HG03354 (cell line): ENCODE measurements around the gene CHRNA7.

ENCODE experiments used
- ATAC-seq: cut with Tn5 transposase; IDR thresholded peaks from one replicate; pipeline ENCODE4 v1.9.1; 2021; ENCODE audit warnings: mild to moderate bottlenecking; ENCODE audit not compliant: unreplicated experiment, poor library complexity, severe bottlenecking

CHRNA7 gene

DNA sequence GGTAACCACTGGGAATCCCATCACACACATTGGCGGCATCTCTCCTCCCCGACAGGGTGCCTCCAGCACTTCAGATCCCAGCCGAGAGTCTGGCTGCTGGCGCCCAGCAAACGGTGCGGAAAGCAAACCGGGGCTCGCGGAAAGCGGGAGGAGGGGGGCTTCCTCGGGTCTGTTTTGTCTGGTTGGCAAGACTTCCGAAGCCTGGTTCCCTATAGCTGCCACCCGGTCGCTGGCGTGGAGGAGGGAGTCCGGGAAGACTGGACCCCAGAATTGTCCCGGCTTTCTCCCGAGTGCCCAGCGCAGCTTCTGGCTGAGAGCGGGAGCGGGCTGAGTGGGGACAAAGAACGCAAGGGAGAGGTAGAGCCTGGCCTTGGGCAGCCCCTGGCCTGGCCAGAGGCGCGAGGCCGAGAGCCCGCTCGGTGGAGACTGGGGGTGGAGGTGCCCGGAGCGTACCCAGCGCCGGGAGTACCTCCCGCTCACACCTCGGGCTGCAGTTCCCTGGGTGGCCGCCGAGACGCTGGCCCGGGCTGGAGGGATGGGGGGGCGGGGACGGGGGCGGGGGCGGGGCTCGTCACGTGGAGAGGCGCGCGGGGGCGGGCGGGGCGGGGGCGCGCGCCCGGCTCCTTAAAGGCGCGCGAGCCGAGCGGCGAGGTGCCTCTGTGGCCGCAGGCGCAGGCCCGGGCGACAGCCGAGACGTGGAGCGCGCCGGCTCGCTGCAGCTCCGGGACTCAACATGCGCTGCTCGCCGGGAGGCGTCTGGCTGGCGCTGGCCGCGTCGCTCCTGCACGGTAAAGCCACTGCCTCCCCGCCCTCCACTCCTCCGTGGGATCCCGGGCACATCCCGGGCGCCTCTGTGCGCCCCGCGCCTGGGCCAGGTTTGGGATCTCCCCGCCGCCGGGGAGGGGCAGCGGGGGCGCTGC lies at the start of gene CHRNA7:
Gene CHRNA7, plus strand, starts transcription at position 654 of the 920 bp plus-strand sequence. Its CDS starts 80 bp downstream, at position 734.
- peak; percentile 83 for ATAC-seq

DNA sequence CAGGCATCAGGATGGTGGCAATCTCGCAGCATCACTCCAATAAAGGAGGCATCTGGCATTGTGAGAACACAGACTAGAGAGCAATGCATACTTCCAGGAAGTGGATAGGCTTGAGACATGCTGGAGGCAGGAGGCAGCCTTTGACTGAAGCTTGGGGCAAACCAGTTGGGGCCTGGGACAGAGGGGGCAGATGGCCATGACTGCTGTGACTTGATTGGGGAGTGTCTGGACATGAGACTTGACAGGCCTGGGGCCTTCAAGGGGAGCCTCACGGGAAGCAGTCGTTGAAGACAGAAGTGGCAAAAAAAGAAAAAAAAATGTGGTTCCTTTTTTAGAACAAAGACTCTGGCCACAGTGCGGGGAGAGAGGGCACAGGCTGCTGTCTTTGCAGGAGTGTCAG lies 44.7 kb upstream of the CHRNA7 start:
- no peak for ATAC-seq

GRCh38 chr15:31993062-31993461 lies 37.3 kb upstream of the CHRNA7 start:
- no peak for ATAC-seq

- no peak for ATAC-seq
These were observed 32.6 kb upstream of the CHRNA7 start for GRCh38 chr15:31997711-31998110.

- ATAC-seq, result no peak
These were observed 26.8 kb upstream of the CHRNA7 start for GRCh38 chr15:32003558-32003957.

GRCh38 chr15:32004249-32004648 lies 26.1 kb upstream of the CHRNA7 start:
- no peak for ATAC-seq

- no peak for ATAC-seq
These were observed 22.9 kb upstream of the CHRNA7 start for GRCh38 chr15:32007355-32007960.

GRCh38 chr15:32014953-32015352 lies 15.4 kb upstream of the CHRNA7 start:
- no peak for ATAC-seq

DNA sequence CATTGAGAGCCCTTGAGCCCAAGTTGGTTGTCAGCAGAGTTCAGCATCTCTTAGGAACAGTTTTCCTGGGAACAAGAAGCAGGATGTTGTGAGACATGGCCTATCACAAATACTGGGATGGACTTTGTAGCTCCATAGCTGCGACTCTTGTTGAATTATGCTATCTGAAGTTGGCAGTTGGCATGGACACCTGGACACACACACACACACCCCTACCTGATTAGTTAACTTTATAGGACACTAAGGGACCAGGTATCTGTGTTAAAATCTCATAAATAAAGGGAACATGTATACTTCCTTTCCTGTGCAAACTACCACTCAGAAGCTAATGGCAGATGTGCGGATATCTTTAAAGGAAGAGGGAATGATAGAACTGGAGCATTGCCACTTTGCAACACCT lies 10.2 kb upstream of the CHRNA7 start:
- ATAC-seq, result no peak

DNA sequence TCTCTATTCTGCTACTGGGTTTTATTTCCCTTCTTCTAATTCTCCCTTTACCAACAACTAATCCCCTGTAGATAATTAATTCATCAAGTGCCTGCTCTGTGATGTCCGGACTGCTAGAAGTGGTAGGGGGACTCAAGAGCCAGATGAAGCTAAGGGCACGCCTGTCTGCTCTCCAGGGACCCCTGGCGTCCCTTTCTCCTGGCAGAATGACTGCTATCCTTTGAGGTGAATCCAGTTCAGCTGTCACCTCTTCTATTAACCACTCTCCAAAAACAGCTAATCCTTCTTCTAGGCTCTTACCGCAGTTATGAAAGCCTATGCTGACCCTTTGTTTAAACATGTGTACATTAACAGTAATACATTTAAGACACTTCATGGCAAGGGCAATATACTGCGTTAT lies 1.4 kb upstream of the CHRNA7 start:
- ATAC-seq, result no peak

- ATAC-seq, result no peak
These were observed 880 bp upstream of the CHRNA7 start for GRCh38 chr15:32029409-32029861.

DNA sequence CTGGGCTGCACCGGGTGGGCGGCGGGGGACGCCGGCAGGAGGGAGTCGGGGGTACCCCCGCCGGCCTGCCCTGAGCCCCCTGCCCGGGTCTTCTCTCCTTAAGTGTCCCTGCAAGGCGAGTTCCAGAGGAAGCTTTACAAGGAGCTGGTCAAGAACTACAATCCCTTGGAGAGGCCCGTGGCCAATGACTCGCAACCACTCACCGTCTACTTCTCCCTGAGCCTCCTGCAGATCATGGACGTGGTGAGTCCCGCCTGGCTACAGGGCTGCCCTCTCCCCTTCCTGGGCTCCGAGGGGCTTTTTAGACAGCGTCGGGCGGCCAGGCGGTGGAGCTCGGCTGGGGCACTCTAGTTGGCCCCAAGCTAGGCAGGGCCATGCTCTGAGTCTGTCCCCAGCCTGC lies 480 bp downstream of the CHRNA7 start:
- ATAC-seq, result no peak

DNA sequence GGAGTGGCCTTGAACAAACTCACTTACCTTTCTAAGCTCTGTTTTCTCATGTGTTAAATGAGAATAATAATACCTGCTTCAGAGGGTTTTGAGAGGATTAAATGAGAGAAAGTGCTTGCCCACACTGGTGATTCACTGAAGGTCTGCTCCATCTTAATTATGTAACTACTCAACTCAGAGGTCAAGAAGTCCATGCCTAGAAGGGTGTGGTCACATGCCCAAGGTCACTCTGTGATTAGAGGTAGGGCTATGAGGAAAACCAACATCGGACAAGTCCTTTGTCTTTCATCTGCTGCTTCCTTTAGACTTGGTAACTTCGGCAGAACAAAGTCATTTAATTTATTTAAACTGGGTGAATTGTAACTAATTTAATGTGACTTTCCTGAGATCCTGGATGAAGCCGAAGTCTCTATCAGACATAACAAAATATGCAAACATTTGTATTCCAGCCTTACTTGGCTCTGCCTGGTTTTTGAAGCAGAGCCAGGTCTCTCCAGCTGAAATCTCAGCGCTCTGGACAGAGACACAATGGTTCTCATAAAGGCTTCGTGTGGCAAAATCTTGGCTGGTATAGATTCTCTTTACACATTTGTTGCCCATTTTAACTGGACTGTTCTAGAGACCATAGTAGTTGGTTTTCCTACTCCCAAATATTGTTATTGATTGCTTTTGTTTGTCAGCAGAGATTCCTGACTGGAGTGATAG lies 3.0 kb downstream of the CHRNA7 start:
- ATAC-seq, result no peak

DNA sequence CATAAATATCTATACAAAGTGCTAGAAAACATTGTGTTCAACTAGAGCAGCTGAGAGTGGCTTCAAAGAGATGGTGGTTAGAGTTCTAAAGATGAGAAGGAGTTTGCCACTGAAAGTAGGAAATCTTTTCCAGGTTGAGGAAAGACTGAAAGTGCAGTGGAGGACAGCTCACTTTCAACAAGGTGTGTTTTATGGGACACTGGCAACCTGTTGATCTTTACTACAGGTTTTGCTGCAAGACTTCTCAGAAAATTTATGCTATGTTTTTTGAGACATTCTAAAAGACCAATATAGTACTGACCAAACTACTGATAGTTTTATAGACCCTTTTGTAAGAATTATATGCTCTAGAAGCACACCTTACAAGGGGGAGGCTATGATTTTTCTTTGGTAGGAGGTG lies 3.8 kb downstream of the CHRNA7 start:
- no peak for ATAC-seq

DNA sequence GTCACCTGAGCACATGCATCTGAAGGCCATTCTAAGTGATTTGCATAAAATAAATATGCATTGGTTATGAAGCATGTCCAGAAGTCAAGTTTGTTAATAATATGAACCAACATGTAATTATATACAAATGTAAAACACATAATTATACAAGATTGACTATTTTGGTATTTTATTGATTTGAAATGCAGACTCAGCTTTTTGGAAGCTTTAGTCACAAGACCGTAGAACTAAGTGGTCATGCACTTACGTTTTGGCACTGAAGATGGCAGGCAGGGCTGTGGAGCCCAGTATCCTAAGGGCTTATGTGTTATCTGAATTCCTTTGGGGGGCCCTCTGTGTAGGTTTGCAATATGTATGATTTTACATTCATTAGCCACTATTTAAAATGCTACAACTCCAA lies 5.0 kb downstream of the CHRNA7 start:
- ATAC-seq, result no peak

GRCh38 chr15:32036971-32037370 lies 6.7 kb downstream of the CHRNA7 start:
- no peak for ATAC-seq

DNA sequence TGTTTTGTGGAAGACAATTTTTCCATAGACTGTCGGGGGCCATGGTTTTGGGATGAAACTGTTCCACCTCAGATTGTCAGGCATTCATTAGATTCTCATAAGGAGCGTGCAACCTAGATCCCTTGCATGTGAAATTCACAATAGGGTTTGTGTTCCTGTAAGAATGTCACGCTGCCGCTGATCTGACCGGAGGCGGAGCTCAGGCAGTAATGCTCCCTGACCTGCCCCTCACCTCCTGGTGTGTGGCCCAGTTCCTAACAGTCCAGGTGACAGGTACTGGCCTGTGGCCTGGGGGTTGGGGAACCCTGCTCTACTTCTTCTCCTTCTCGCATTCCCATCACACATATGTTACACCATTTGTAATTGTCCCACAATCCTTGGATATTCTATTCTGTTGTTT lies 11.0 kb downstream of the CHRNA7 start:
- ATAC-seq, result no peak

DNA sequence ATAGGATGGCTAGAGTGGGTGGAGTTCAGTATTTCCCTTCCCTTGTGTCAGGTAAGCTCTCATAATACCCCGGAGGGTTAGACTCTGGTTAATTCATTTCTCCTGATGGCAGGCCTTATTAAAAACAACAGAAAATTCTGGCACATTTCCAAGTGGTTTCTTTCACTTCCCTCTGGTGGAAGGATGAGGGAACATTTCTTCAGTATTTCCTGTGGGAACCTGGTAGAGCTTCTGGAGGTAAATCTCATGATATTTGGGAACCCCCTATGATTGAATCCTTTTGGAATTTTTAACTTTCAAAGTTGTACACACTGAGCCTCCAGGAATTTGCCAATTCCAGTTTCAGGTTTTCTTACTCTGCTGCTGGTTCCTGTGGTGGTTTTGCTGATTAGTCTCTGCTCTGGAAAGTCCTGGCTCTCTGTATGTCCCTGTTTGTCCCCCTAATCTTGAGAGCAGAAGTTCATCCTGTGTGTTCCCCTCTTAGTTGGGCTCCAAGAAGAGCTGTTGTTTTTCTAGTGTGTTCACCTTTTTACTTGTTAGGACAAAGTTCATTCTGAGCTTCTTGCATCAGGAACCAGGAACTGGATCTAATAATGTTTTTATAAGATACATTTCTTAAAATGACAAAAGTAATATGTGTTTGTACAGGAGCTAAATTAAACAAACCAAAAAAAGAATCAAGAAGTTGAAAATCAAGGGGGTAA lies 12.1 kb downstream of the CHRNA7 start:
- ATAC-seq, result no peak

- no peak for ATAC-seq
These were observed 23.4 kb downstream of the CHRNA7 start for GRCh38 chr15:32053719-32054118.

DNA sequence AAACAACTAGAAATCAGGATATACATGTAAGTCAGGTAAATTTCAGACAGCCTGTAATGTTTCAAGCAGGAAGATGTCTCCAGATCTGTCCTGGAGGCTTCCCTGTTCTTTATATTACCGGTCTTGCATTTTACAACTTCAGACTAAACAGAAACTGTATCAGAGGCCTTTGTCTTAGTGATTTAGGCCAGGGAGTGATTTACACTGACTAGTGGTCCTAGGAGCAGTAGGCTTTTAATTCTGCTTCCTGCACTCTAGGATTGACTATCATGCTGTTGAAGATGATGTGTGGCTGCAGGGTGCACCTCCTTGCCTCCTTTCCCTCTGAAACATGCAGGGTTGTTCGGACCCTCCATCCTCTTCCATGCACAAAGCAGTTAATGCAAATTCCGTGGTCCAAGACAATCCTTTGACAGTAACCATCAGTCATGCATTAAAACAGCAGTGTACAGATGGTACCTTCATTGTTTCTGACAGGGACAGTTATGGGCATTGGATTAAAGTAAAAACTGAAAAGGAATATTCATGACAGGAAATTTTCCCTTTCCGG lies 27.6 kb downstream of the CHRNA7 start:
- no peak for ATAC-seq
